Adrenal gland (tissue), 5 donors: ENCODE measurements around the gene NANOS3.

Source experiments
- CTCF ChIP-seq, 6 experiments: fragments of 450-650 bp in 4 of 6; fragments of 200-600 bp in 2 of 6; sonication (generic) in 1 of 6; IDR thresholded peaks; 1 replicate in 5 of 6; 2 replicates in 1 of 6; pipeline versions ENCODE4 v1.5.1 to v1.8.0; 2016 to 2021; ENCODE audit warnings: antibody characterized with exemption in 6 of 6, mild to moderate bottlenecking in 2 of 6, moderate library complexity in 1 of 6
- POLR2A ChIP-seq, 2 donors: fragments of 450-650 bp; IDR thresholded peaks; one replicate each; pipeline ENCODE4 v1.6.1; 2017; ENCODE audit warnings: antibody characterized with exemption in 2 of 2, mild to moderate bottlenecking in 2 of 2, moderate library complexity in 1 of 2
- donor health status: DM: no; HTN: no; CAD: no.

DNA sequence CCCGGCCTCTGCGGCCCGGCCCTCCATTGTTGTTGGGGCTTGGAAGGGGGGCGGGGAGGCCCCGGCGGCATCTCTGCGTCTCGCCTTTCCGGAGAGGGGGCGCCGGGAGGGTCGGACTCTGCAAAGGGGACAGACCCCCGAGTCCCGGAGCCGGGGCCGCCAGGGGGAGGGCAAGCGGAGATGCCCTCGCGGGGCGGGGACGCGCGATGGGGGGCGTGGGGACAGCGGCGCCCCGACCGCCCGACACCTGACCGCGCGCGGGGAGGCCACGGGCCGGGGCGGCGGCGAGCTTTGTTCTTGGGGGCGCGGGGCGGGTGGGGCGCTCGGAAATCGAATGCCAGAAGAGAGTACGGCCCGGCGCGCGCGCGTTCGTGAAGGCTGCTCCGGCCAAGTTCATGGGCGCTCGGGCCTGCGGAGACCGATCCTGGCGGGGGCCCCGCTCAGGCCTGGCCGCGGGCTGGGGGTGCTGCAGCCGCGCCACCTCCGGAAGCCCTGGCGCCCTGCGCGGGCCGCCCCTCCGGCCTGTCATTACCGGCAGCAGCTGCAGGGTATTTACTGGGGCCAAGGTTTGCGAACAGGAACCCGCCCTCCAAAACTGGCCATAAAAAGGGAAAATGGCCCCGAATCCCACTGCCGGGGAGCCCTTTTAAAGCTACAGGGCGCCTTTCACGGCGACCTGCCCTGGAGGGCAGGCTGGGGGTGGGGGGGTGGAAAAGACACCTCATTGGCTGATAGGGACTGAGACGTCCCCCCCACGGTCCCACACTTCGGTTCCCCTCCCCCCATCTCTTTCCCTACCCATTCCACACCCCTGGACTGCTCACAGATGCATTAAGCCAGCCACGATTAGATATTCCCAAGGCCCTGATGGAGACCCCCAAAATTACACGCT is 11.1 kb upstream of the NANOS3 start:
- TF ChIP-seq CTCF (IDR thresholded peaks at IDR 0.05) = no peak
- no peak for TF ChIP-seq POLR2A (IDR thresholded peaks at IDR 0.05)
